C4-2B (cell line): ENCODE measurements around the gene EN2.

Experiments used
- H3K27ac ChIP-seq: fragments of 450-650 bp; 2 replicates; pipeline ENCODE4 v1.5.1; 2017
- CTCF ChIP-seq: fragments of 450-650 bp; conservative IDR thresholded peaks from 2 replicates; pipeline ENCODE4 v1.5.1; 2017; ENCODE audit warnings: mild to moderate bottlenecking
- ZFX ChIP-seq: fragments of 450-650 bp; IDR thresholded peaks from 2 replicates; pipeline ENCODE4 v1.6.1; 2017

The EN2 gene

GRCh38 chr7:155457544-155458110 lies 302 bp upstream of the EN2 start:
- H3K27ac ChIP-seq: peak overlapping the region; percentile 73
- TF ChIP-seq ZFX: peak; percentile 87; the same call in 1 of the 2 replicates
- no peak for TF ChIP-seq CTCF

- TF ChIP-seq CTCF: no peak
- TF ChIP-seq ZFX: no peak
- no peak overlapping the region; the same call in 1 of the 2 replicates for H3K27ac ChIP-seq
Measured at GRCh38 chr7:155458878-155459699, 1.2 kb downstream of the EN2 start.

DNA sequence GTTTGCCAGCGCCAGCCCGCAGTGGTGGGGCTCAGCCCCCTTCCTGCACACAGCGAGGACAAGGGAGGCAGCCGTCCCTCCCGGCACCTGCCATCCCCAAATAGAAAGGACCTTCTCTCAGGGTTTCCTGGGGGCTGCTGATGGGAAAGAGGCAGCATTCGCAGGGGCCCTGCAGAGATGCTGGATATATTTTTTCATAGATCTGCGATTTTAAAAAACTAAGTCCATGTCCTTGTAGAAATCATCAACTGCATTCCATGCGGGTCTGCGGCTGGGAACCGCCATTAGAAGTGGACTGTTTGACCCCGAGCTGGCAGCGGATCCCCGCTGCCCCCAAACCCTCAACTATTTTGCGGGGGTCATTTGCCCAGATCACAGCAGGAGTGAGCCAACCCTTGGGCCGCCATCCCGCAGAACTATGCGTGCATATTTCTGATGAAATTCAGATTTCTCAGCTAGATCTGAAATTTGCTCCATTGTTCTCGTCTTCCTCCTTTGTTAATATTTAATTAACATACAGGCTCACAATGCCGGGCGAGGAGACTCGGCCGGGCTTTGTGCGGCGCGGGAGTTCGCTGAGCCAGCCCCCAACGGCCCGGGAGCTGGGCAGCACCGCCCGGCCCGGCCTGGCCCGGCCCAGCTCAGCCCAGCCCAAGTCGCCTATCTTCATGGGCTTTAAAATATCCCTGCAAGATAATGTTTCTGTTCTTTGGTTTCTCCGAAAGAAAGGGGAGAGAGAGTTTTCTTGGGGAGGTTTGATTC lies 2.0 kb downstream of the EN2 start:
- TF ChIP-seq CTCF (no peak), ZFX (no peak)
- no peak overlapping the region for H3K27ac ChIP-seq

- no peak overlapping the region for H3K27ac ChIP-seq
- no peak for TF ChIP-seq ZFX
- no peak for TF ChIP-seq CTCF
Measured at GRCh38 chr7:155460926-155461613, 3.1 kb downstream of the EN2 start.

GRCh38 chr7:155461631-155462030 lies 3.7 kb downstream of the EN2 start:
- H3K27ac ChIP-seq: no peak overlapping the region
- TF ChIP-seq CTCF (no peak), ZFX (no peak)

DNA sequence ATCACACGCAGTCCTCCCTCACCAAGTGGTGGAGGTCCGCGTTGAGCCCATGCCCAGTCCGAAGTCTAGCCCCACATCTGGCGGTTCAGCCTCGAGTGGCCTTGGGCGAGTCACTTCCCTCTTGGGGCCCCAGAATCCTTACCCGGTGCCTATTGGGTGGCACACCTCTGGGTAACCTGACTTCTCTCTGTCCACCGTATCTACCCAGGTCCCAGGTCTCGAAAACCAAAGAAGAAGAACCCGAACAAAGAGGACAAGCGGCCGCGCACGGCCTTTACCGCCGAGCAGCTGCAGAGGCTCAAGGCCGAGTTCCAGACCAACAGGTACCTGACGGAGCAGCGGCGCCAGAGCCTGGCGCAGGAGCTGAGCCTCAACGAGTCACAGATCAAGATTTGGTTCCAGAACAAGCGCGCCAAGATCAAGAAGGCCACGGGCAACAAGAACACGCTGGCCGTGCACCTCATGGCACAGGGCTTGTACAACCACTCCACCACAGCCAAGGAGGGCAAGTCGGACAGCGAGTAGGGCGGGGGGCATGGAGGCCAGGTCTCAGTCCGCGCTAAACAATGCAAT lies 4.3 kb downstream of the EN2 start:
- TF ChIP-seq ZFX: no peak
- no peak for TF ChIP-seq CTCF
- no peak overlapping the region for H3K27ac ChIP-seq
